ENCODE results near the gene ODR4.

- no peak for TF ChIP-seq CTCF (IDR thresholded peaks at IDR 0.05; ENCODE audit: insufficient read depth, low read length, poor library complexity, severe bottlenecking)
- TF ChIP-seq EZH2phosphoT487 (conservative IDR thresholded peaks at IDR 0.05; ENCODE audit: low read length), result no peak
These were observed 48.9 kb downstream of the ODR4 start for GRCh38 chr1:186424539-186424938.

All from SU-DHL-6 (cell line).